Sigmoid colon (tissue), 7 donors: ENCODE data around the gene LRRC10. TPM values are rescaled to one million over a fixed set of nuclear protein-coding genes. Genes with fewer than 3 reads are reported as not detected.

Experiments
- DNase-seq: peaks from one replicate; pipeline ENCODE4 v3.0.0-alpha.2; 2019
- H3K27ac ChIP-seq, 4 donors: fragments of 200-600 bp; sonication (generic); one replicate each; pipeline ENCODE4 v1.5.1; 2016 to 2019; ENCODE audit warnings: mild to moderate bottlenecking in 1 of 4
- H3K27me3 ChIP-seq, 3 donors: fragments of 200-600 bp; sonication (generic); one replicate each; pipeline ENCODE4 v1.5.1; 2019; ENCODE audit warnings: mild to moderate bottlenecking in 1 of 3
- H3K36me3 ChIP-seq, 4 donors: fragments of 200-600 bp; sonication (generic); one replicate each; pipeline ENCODE4 v1.5.1; 2016 to 2019
- H3K4me1 ChIP-seq, 4 donors: fragments of 200-600 bp; sonication (generic); one replicate each; pipeline ENCODE4 v1.5.1; 2017 to 2019
- H3K4me3 ChIP-seq, 4 donors: fragments of 200-600 bp; sonication (generic); one replicate each; pipeline ENCODE4 v1.5.1; 2017 to 2019; ENCODE audit warnings: mild to moderate bottlenecking in 2 of 4, moderate library complexity in 1 of 4
- H3K9me3 ChIP-seq, 4 donors: fragments of 200-600 bp in 3 of 4; sonication (generic) in 3 of 4; one replicate each; pipeline versions ENCODE4 v1.5.1 to v1.6.1; 2013 to 2019
- CTCF ChIP-seq, 4 experiments: fragments of 450-650 bp in 3 of 4; fragments of 200-600 bp in 1 of 4; IDR thresholded peaks; one replicate each; pipeline ENCODE4 v1.5.1; 2016 to 2019; ENCODE audit warnings: antibody characterized with exemption in 4 of 4, mild to moderate bottlenecking in 3 of 4, moderate library complexity in 2 of 4
- EP300 ChIP-seq, 4 donors: sonication (generic); formaldehyde crosslinking; IDR thresholded peaks; one replicate each; pipeline ENCODE4 v1.6.1; 2017; ENCODE audit warnings: antibody characterized with exemption in 4 of 4
- POLR2A ChIP-seq, 2 donors: fragments of 450-650 bp; IDR thresholded peaks; one replicate each; pipeline ENCODE4 v1.6.1; 2016; ENCODE audit warnings: antibody characterized with exemption in 2 of 2, mild to moderate bottlenecking in 2 of 2, moderate library complexity in 2 of 2
- POLR2AphosphoS5 ChIP-seq, 4 donors: sonication (generic); formaldehyde crosslinking; IDR thresholded peaks; one replicate each; pipeline ENCODE4 v1.6.1; 2017; ENCODE audit warnings: antibody characterized with exemption in 4 of 4
- WGBS, 2 donors: extraction: QIAGEN DNeasy Blood & Tissue Kit; methylation state at CpG; one replicate each; pipeline ENCODE4 v1.1.7; 2013; 5-methylcytosine and 5-hydroxymethylcytosine counted together
- intact Hi-C: fragments of 100-400 bp; cut with DNase I; formaldehyde crosslinking; loops from one replicate; pipeline ENCODE4 v1.15.1; 2023
- polyA plus RNA-seq, 3 donors: library from polyadenylated mRNA; stranded (reverse); fragments of 200-250 nt; gene quantifications; one replicate each; pipeline ENCODE4 v1.2.3, GENCODE V29; 2013
- total RNA-seq, 4 donors: library from RNA; depleted of rRNA; stranded (reverse); fragments of >200 nt; gene quantifications; one replicate each; pipeline ENCODE4 v1.1.0, GENCODE V29; 2016
- donor health status: healthy with polysubstance abuse.
- donor health status: Bipolar disorder and iron deficiency.
- donor health status: healthy.

Gene LRRC10
- total and polyA plus RNA-seq, 7 donors = under 0.01 to 0.01 TPM; not detected in 5

GRCh38 chr12:69621551-69621950, 10.8 kb upstream of the LRRC10 start:
- 73 to 87% methylated on average over 2 of the region's 2 CpGs for WGBS, 2 donors
- Histone ChIP-seq H3K4me1 (no peaks in the 10 kb centered on the region), H3K4me3 (no peak overlapping the region), H3K36me3 (no peaks in the 10 kb centered on the region), H3K27me3 (no peaks in the 10 kb centered on the region), H3K9me3 (no peaks in the 10 kb centered on the region), H3K27ac (no peak overlapping the region)
- intact Hi-C loops = no loop called here
- no peak for TF ChIP-seq POLR2A (IDR thresholded peaks at IDR 0.05)
- no peak for DNase-seq

- no peak for TF ChIP-seq CTCF (IDR thresholded peaks at IDR 0.05)
- TF ChIP-seq EP300 (IDR thresholded peaks at IDR 0.05) = no peak
- TF ChIP-seq POLR2AphosphoS5 (IDR thresholded peaks at IDR 0.05) = no peak
- TF ChIP-seq POLR2A (IDR thresholded peaks at IDR 0.05) = no peak
- no peaks in the 10 kb centered on the region for H3K4me1 ChIP-seq
- H3K27ac ChIP-seq = no peak overlapping the region
- intact Hi-C loops = no loop called here
- WGBS, 2 donors = 98 to 99% methylated on average over 2 of the region's 2 CpGs
- H3K27me3 ChIP-seq = no peaks in the 10 kb centered on the region
- no peak overlapping the region for H3K4me3 ChIP-seq
- no peaks in the 10 kb centered on the region for H3K36me3 ChIP-seq
- H3K9me3 ChIP-seq = no peaks in the 10 kb centered on the region
- no peak for DNase-seq
Observed at GRCh38 chr12:69620921-69621320, 10.2 kb upstream of the LRRC10 start.

GRCh38 chr12:69620077-69620476, 9.4 kb upstream of the LRRC10 start:
- H3K36me3 ChIP-seq = no peaks in the 10 kb centered on the region
- H3K27ac ChIP-seq = no peak overlapping the region
- no peaks in the 10 kb centered on the region for H3K27me3 ChIP-seq
- intact Hi-C loops = no loop called here
- no peak for DNase-seq
- no peaks in the 10 kb centered on the region for H3K9me3 ChIP-seq
- no peaks in the 10 kb centered on the region for H3K4me1 ChIP-seq
- H3K4me3 ChIP-seq = no peak overlapping the region
- TF ChIP-seq CTCF (IDR thresholded peaks at IDR 0.05) = no peak
- TF ChIP-seq POLR2AphosphoS5 (IDR thresholded peaks at IDR 0.05) = no peak
- TF ChIP-seq POLR2A (IDR thresholded peaks at IDR 0.05) = no peak
- no peak for TF ChIP-seq EP300 (IDR thresholded peaks at IDR 0.05)
- 80 to 86% methylated on average over 4 of the region's 4 CpGs for WGBS, 2 donors

- intact Hi-C loops = no loop called here
- 78 to 80% methylated on average over 6 of the region's 6 CpGs for WGBS, 2 donors
- Histone ChIP-seq H3K4me1 (no peaks in the 10 kb centered on the region), H3K27me3 (no peaks in the 10 kb centered on the region), H3K9me3 (no peaks in the 10 kb centered on the region), H3K27ac (no peak overlapping the region), H3K4me3 (no peak overlapping the region), H3K36me3 (no peaks in the 10 kb centered on the region)
- TF ChIP-seq EP300 (IDR thresholded peaks at IDR 0.05) (no peak), POLR2AphosphoS5 (IDR thresholded peaks at IDR 0.05) (no peak)
- DNase-seq = no peak
Observed at GRCh38 chr12:69619050-69619449, 8.3 kb upstream of the LRRC10 start.

- Histone ChIP-seq H3K36me3 (no peaks in the 10 kb centered on the region), H3K4me1 (no peaks in the 10 kb centered on the region), H3K9me3 (no peaks in the 10 kb centered on the region), H3K27ac (no peak overlapping the region), H3K4me3 (no peak overlapping the region), H3K27me3 (no peaks in the 10 kb centered on the region)
- 83 to 87% methylated on average over 14 of the region's 14 CpGs for WGBS, 2 donors
- DNase-seq = no peak
- TF ChIP-seq POLR2A (IDR thresholded peaks at IDR 0.05) (no peak), POLR2AphosphoS5 (IDR thresholded peaks at IDR 0.05) (no peak), CTCF (IDR thresholded peaks at IDR 0.05) (no peak), EP300 (IDR thresholded peaks at IDR 0.05) (no peak)
- intact Hi-C loops = no loop called here
Observed at GRCh38 chr12:69616025-69616424, 5.3 kb upstream of the LRRC10 start.

- Histone ChIP-seq H3K27me3 (no peaks in the 10 kb centered on the region), H3K4me1 (no peaks in the 10 kb centered on the region), H3K36me3 (no peaks in the 10 kb centered on the region), H3K9me3 (no peaks in the 10 kb centered on the region), H3K4me3 (no peak overlapping the region), H3K27ac (no peak overlapping the region)
- intact Hi-C loops = no loop called here
- no peak for DNase-seq
- TF ChIP-seq POLR2A (IDR thresholded peaks at IDR 0.05) (no peak), CTCF (IDR thresholded peaks at IDR 0.05) (no peak), POLR2AphosphoS5 (IDR thresholded peaks at IDR 0.05) (no peak), EP300 (IDR thresholded peaks at IDR 0.05) (no peak)
Observed at GRCh38 chr12:69613351-69613750, 2.6 kb upstream of the LRRC10 start.
